OCI-LY7 (cell line): ENCODE measurements around the gene CLDN12. TPM values are rescaled to one million over a fixed set of nuclear protein-coding genes. Genes with fewer than 3 reads are reported as not detected.
A peak's percentile ranks its signal among the peaks of the same experiment; 100 is the strongest.

Source experiments
- Bru-seq: library from RNA; stranded (reverse); fragments of 400-500 nt; gene quantifications from one replicate; lab custom pipeline; 2021; lab: Mats Ljungman, UMichigan
- BruChase-seq, 2 experiments: library from RNA; stranded (reverse); fragments of 400-500 nt; gene quantifications; one replicate each; lab custom pipeline; 2021; lab: Mats Ljungman, UMichigan
- BruUV-seq: library from RNA; stranded (reverse); fragments of 400-500 nt; replicated peaks from 2 replicates; lab custom pipeline; 2021; lab: Mats Ljungman, UMichigan
- CTCF ChIA-PET: fragments of 300-600 bp; sonication (Branson Sonifier 250); formaldehyde crosslinking; loops from one replicate; lab custom pipeline; 2022; ENCODE audit warnings: antibody characterized with exemption; ENCODE audit not compliant: unreplicated experiment; lab: Charles Lee
- POLR2A ChIA-PET: fragments of 300-600 bp; sonication (Branson Sonifier 250); formaldehyde crosslinking; loops from one replicate; lab custom pipeline; 2022; ENCODE audit warnings: antibody characterized with exemption; lab: Charles Lee
- DNase-seq: peaks from one replicate; pipeline ENCODE4 v3.0.0-alpha.2; 2015; ENCODE audit warnings: low spot score
- H2AFZ ChIP-seq: fragments of 200-600 bp; sonication (generic), shearing (Covaris generic); 2 replicates; pipeline ENCODE4 v1.6.1; 2014; ENCODE audit warnings: mild to moderate bottlenecking, antibody characterized with exemption, low read length, moderate library complexity
- H3K27ac ChIP-seq: fragments of 200-600 bp; sonication (generic); 2 replicates; pipeline ENCODE4 v1.5.1; 2014; ENCODE audit warnings: mixed run types, low read depth, mild to moderate bottlenecking, moderate library complexity, low read length, inconsistent platforms; ENCODE audit not compliant: poor library complexity, severe bottlenecking
- H3K36me3 ChIP-seq: fragments of 200-600 bp; sonication (generic); 2 replicates; pipeline ENCODE4 v1.6.1; 2014; ENCODE audit warnings: mild to moderate bottlenecking, antibody characterized with exemption, low read length, moderate library complexity, mixed read lengths; ENCODE audit not compliant: insufficient read depth
- H3K4me1 ChIP-seq: fragments of 200-600 bp; sonication (generic); 2 replicates; pipeline ENCODE4 v1.5.1; 2014; ENCODE audit warnings: mild to moderate bottlenecking, low read length; ENCODE audit not compliant: insufficient read depth, poor library complexity, severe bottlenecking
- H3K4me2 ChIP-seq: fragments of 200-600 bp; sonication (generic); 2 replicates; pipeline ENCODE4 v1.6.1; 2014; ENCODE audit warnings: mild to moderate bottlenecking, low read length
- H3K4me3 ChIP-seq: fragments of 200-600 bp; sonication (generic); 2 replicates; pipeline ENCODE4 v1.5.1; 2014; ENCODE audit warnings: mild to moderate bottlenecking, low read depth, low read length; ENCODE audit not compliant: poor library complexity, severe bottlenecking
- H3K79me2 ChIP-seq: fragments of 200-600 bp; sonication (generic); 2 replicates; pipeline ENCODE4 v1.6.1; 2016; ENCODE audit warnings: low read depth, mild to moderate bottlenecking, low read length, moderate library complexity, mixed read lengths; ENCODE audit not compliant: insufficient read depth
- H3K9me2 ChIP-seq: fragments of 200-600 bp; sonication (generic); 2 replicates; pipeline ENCODE4 v1.6.1; 2016; ENCODE audit warnings: mild to moderate bottlenecking, low read length, mixed read lengths; ENCODE audit not compliant: insufficient read depth
- H3K9me3 ChIP-seq: fragments of 200-600 bp; sonication (generic); 2 replicates; pipeline ENCODE4 v1.6.1; 2014; ENCODE audit warnings: mild to moderate bottlenecking, mixed run types, low read length, mixed read lengths
- H4K20me1 ChIP-seq: fragments of 200-600 bp; sonication (generic); 2 replicates; pipeline ENCODE4 v1.6.1; 2014; ENCODE audit warnings: mild to moderate bottlenecking, antibody characterized with exemption, low read length, moderate library complexity, mixed read lengths; ENCODE audit not compliant: insufficient read depth
- CTCF ChIP-seq: fragments of 200-600 bp; sonication (generic); conservative IDR thresholded peaks from 2 replicates; pipeline ENCODE4 v1.5.1; 2014; ENCODE audit warnings: mild to moderate bottlenecking, antibody characterized with exemption, low read length, moderate library complexity, mixed read lengths
- EZH2phosphoT487 ChIP-seq: fragments of 200-600 bp; sonication (generic); IDR thresholded peaks from 2 replicates; pipeline ENCODE4 v1.6.1; 2018; ENCODE audit warnings: low read depth, borderline replicate concordance, mild to moderate bottlenecking, mixed run types, antibody characterized with exemption, low read length, moderate library complexity, mixed read lengths
- intact Hi-C: fragments of 100-400 bp; cut with micrococcal nuclease; formaldehyde crosslinking; loops from one replicate; pipeline ENCODE4 v1.10.0; 2022; ENCODE audit not compliant: unreplicated experiment
- long read RNA-seq: library from polyadenylated mRNA; stranded (forward); transcript quantifications from one replicate; pipeline ENCODE4 v2.0.0, GENCODE V29; 2022
- total RNA-seq, 2 experiments: library from RNA; depleted of rRNA in 1 of 2; stranded (reverse); fragments of >200 nt in 1 of 2; shearing (Covaris generic) in 1 of 2; gene quantifications; 2 replicates each; pipeline ENCODE4 v1.2.3, GENCODE V29; 2014 to 2022

Gene CLDN12
- total RNA-seq (2014; rRNA removed; shearing (Covaris generic)), result 8.2 and 11.0 TPM in 2 replicates
- 17.0 and 20.4 TPM in 2 replicates for total RNA-seq (2022)
- percentile 72 among the genes with signal in this experiment for Bru-seq, nascent RNA
- BruChase-seq, experiment 1, labeled RNA remaining after a 6-hour chase, result percentile 57 among the genes with signal in this experiment
- percentile 95 among the genes with signal in this experiment for BruChase-seq, experiment 2, labeled RNA remaining after a 2-hour chase
- long read RNA-seq, transcript CLDN12-201 (3 exons, 3,565 nt), result major isoform, 9 of 17 reads
- long read RNA-seq, partial matches to known transcripts, result 0 of 17 reads
- long read RNA-seq, other reads (novel, unspliced or antisense), result 4 of 17 reads

- H3K4me2 ChIP-seq, result peak within 1 kb of the TSS; percentile 84
- H3K79me2 ChIP-seq, result peaks cover 9% of the 10 kb centered on the region; the same call in 1 of the 2 replicates
- DNase-seq, result peak; percentile 82
- TF ChIP-seq EZH2phosphoT487 (no peak), CTCF (no peak)
- no peaks in the 10 kb centered on the region for H3K9me2 ChIP-seq
- CTCF ChIA-PET, result no interaction called here
- H3K27ac ChIP-seq, result peak within 1 kb of the TSS; percentile 37
- peaks cover 27% of the 10 kb centered on the region for H3K36me3 ChIP-seq
- H4K20me1 ChIP-seq, result no peaks in the 10 kb centered on the region
- peak within 1 kb of the TSS; percentile 99 for H2AFZ ChIP-seq
- POLR2A ChIA-PET, result interaction anchor here (0.6 to 1.9 kb wide), 6 partner anchors 13 to 1575 kb away, joined by 3 to 17 read pairs (median 4); no protein-coding TSS in a partner anchor
- peaks cover 5% of the 10 kb centered on the region for H3K4me1 ChIP-seq
- no TSS peak for BruUV-seq
- intact Hi-C loops, result loop anchor here (1.0 to 5.0 kb wide), 2 partner anchors 57 to 1539 kb away; partner anchors contain the start of genes AKAP9 and GTPBP10
- H3K4me3 ChIP-seq, result peak within 1 kb of the TSS; percentile 80
- 0 out of 2 replicates have a peak, but pooled peaks cover 2% of the 10 kb centered on the region for H3K9me3 ChIP-seq
Observed at GRCh38 chr7:90403174-90404113, at the start of gene CLDN12. Gene CLDN12, plus strand, starts transcription at chr7:90403461. Its CDS starts 9,216 bp downstream, at chr7:90412677.

GRCh38 chr7:90383422-90383821, 19.8 kb upstream of the CLDN12 start:
- ChIA-PET CTCF (no interaction called here), POLR2A (interaction anchor here (0.7 kb wide), 1 partner anchor 72 kb away, joined by 3 read pairs; no protein-coding TSS in a partner anchor)
- H3K4me2 ChIP-seq, result no peak overlapping the region
- intact Hi-C loops, result no loop called here
- no peaks in the 10 kb centered on the region for H3K9me2 ChIP-seq
- no peak overlapping the region for H3K27ac ChIP-seq
- peaks cover 4% of the 10 kb centered on the region; the same call in 1 of the 2 replicates for H3K9me3 ChIP-seq
- TF ChIP-seq EZH2phosphoT487 (no peak), CTCF (no peak)
- peaks cover 98% of the 10 kb centered on the region for H3K36me3 ChIP-seq
- H2AFZ ChIP-seq, result no peak overlapping the region
- DNase-seq, result no peak
- H3K79me2 ChIP-seq, result no peaks in the 10 kb centered on the region
- H3K4me1 ChIP-seq, result no peaks in the 10 kb centered on the region
- H4K20me1 ChIP-seq, result 0 out of 2 replicates have a peak, but pooled peaks cover 3% of the 10 kb centered on the region
- H3K4me3 ChIP-seq, result no peak overlapping the region
- BruUV-seq, result no TSS peak
